GM19035 (cell line): Measurements from ENCODE around the gene CPA5.

Experiments used
- ATAC-seq: cut with Tn5 transposase; IDR thresholded peaks from one replicate; pipeline ENCODE4 v1.9.1; 2021; ENCODE audit not compliant: unreplicated experiment

Gene CPA5

DNA sequence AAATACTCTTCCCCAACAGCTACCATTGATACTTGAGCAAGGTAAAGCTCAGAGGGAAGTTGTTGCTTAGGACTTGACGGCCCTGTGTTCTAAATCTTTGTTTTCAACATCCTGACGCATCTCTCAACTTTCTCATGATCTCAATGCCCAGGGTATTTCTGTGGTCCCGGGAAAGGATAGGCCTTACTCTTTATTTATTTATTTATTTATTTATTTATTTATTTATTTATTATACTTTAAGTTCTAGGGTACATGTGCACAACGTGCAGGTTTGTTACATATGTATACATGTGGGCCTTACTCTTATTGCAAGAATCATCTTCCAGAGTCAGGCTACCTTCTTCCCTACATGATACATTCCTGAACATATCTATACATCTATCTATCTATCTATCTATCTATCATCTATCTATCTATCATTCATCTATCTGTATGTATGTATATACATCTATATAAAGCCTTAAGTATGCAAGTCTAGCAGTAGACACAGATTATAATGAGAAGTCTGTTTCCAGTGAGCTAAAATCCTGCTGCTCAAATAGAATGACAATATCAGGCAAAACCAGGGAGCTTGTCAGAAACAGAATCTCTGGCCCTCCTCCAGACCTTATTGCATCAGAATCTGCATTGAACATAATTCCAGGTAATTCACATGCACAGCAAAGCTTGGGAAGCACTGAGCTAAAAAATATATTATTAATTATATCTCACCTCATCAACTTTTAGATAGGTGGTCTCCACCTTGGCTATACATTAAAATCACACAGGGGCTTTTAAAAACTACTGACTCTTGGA is 12.2 kb upstream of the CPA5 start:
- ATAC-seq: no peak

DNA sequence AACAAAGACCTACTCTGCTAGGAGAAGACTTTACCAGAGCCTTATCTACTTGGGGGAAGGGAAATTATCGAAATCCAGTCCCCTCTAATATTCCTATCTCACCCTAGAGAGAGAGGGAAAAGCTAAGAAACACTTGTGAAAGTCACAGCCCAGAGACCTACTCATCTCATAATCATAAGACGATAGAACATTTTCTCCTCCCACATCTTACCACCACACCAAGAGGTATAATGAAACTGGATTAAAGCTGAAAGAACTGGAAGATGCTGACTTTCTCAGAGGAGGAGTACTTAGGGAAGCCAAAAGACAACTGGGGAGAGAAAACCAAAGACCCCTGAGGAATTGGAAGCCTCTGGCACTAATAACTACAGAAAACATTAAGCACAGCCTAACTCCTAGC is 10.8 kb upstream of the CPA5 start:
- no peak for ATAC-seq

DNA sequence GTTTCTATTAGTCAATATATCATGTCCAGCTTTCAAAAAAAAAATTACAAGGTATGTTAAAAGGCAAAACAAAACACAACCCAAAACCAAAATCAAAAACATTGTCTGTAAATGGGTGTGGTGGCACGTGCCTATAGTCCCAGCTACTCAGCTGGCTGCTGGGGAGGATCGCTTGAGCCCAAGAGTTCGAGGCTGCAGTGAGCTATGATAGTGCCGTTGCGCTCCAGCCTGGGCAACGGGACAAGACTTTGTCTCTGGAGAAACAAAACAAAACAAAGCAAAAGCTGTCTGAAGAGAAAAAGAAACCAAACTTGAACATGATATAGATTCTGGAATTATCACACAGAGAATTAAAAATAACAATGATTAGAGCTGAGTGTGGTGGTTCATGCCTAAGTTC is 10.3 kb upstream of the CPA5 start:
- no peak for ATAC-seq

DNA sequence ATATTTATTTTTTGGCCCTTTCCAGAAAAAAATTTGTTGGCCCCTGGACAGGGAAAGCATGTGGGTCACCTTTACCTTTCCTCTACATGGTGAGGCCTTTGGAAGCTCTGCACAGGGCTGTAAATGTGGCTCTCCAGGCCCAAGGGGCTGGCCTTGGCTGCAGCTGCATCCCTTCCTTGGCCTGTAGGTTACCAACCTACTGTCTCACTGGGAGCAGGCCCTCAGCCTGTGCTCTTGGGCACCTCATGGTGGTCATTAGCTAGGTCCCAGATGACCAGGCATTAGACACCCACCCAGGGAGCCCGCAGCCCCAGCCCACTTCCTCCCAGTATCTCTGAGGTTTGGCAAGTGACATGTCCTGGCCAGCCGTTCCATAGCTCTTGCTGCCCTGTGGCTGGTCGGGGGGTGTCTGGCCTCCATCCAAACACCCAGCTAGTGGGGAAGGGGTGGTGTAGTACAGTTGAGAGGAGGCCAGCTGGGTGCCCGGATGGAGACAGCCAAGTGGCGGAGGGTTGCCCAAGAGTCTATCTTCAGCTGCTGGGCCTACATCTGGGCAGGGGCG is 7.1 kb upstream of the CPA5 start:
- no peak for ATAC-seq

DNA sequence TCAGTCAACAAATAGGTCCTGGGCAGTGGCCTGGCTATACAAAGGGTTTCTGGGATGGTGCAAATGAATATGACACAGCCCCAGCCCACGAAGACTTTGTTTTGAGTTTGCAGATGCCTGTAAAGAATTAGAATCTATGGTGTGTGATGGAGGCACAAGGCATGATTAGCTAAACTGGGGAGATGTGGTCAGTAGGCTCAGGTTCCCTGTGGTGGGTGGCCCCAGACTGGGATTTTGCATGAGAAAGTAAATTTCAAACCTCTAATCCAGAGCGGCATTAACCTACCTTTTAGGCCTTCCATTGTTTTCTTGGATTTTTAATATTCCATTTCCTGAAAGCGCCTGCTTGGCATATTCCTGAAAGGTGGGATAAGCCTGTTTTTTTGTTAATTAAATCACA is 6.4 kb upstream of the CPA5 start:
- ATAC-seq: no peak

DNA sequence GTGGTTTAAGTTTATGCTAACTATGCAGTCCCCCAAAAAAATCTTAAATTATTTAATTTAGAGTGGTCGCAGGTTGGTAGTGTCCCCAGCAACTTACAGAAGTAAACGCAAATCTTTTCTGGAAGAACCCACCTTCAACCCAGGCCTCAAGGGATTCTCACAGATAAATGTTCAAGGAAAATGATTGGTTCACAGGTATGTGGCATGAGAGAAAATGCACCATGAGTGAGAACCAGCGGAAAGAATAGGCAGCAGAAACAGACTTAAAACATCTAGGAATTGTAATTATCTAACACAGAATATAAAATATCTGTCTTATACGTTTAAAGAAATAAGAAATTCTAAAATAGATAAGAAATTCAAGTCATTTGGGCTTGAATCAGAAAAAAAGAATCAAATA is 2.7 kb upstream of the CPA5 start:
- ATAC-seq: no peak

DNA sequence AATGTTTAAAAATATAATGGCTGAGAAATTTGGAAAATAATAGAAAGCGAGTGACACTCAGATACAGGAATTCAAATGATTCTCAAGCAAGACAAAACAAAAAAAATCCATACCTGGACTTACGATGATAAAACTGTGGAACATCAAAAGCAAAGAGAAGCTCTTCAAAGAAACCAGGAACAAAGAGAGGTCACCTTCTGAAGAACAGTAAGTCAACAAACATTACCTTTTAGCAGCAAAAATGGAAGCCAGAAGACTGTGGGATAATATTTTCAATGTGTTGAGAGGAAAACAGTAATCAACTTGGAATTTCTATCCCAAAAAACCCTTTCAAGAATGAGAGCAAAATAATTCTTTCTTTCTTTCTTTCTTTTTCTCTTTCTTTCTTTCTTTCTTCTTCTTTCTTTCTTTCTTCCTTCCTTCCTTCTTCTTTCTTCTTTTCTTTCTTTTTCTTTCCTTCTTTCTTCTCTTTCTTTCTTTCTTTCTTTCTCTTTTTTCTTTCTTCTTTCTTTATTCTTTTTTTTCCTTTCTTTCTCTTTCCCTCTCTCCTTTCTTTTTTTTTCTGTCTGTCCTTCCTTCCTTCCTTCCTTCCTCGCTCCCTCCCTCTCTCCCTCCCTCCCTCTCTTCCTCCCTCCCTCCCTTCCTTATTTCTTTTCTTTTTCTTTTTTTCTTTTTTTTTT is 1.8 kb upstream of the CPA5 start:
- ATAC-seq: no peak

DNA sequence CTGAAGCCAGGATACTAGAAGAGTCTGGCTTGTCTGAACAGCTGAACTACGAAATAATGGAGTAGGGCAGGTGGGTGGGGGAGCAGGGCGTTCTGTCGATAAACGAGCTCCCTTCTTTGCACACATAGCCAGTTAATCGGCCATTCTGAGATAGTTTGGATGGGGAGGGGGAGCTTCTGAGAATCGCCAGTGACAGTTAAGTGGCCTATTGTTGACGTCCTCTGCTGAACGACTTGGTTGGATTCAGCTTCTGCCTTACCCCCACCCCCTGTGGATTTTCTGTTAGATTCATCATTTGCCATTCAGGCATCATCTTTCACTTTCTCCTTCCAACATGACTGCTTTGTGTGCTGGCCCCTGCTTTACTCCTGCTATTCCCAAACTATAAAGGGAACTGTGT is 520 bp downstream of the CPA5 start:
- no peak for ATAC-seq

DNA sequence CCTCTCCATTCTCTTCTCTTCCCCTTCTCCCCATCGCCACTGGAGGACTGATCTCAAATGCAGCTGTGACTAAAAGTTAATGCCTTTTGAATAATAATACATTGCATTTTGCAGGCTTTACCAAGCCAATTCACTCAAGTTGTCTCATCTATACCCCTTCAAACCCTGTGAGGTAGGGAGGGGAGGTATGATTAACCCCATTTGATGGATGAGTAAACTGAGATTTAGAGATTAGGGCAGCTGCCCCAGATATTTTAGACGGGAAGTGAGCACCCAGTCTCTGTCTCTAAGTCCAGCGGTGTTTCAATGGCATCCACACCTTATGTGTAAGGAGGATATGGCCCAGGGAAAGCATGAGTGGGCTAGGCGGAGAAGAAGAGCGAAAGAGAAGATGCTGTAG is 1.1 kb downstream of the CPA5 start:
- ATAC-seq: no peak

DNA sequence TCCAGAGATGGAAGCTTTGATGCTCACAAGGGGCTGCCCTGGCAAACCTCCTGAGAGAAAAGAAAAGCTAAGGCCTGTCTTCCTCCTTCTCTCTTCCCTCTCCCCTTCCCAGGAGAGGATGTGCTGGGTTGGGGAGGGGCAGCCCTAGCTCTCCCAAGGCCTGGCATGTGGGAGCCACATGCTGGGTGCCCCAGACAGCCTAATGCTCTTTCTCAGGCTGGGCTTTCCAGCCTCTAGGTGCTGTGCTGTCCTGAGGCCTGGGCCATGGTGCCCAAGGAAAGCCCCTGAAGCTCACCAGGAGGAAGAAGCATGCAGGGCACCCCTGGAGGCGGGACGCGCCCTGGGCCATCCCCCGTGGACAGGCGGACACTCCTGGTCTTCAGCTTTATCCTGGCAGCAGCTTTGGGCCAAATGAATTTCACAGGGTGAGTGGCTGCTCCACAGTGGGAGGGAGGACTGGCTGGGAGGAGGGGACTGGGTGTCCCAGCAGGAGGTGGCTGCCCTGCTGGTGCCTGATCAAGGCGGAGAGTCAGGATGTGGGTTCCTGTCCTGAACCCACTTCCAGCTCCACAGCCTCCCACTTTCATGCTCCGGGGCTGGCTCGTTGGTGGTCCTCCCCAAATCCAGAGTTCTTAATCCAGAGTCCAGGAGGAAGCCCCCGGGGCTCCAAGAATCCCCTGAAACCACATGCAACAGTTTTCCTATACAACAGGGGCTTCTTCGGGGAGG is 1.7 kb downstream of the CPA5 start:
- no peak for ATAC-seq

DNA sequence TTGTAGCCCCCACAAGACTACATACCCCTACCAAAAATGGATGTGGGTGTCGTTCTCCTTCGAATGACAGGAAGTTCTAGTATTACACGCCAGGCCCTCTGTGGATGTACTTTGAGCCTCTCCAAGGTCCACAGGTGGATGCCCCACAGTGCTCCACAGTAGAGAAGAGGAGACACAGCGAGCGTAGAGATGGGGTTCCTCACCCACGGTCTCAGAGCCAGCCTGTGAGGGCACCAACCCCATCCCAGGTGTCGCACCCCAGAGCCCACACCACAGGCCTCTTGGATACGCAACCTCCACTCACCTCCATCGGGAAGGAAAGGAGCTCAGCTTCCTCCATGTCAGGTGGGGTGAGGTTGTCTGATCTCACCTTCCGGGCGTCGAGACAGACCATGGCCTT is 2.3 kb downstream of the CPA5 start:
- no peak for ATAC-seq

DNA sequence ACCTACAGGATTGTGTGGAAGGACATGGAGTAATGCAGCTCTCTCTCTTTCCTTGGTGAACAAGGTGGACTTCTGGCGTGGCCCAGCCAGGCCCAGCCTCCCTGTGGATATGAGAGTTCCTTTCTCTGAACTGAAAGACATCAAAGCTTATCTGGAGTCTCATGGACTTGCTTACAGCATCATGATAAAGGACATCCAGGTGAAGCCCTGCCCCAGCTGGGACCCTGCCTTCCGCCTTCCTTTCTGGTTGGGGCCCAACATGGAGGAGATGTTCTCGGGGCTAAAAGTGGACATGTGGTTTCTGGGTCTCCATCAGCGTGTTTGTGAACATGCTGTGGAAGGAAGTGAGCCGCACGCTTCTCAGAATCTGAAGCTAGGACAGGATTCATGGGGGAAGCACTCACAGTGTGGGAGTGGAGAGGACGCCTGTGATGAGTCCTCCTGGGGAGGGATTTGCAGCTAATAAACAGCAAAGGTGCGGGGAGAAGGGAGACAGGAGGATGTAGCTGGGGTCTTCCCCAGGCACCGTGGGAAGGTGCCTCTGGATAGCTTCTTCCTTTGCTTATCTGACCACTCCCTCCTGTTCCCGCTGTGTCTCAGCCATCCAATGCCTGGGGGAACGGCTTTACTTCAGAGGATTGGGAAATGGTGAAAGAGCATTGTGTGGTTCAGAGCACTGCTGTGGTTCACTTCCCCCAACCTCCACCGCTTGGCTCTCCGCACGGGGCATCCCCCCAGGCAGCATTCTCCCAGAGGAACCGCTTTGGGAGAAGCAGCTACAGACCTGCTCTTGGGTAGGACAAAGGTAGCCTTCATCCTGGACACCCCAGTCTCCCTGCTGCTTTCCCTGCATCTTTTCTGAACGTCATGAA is 5.5 kb downstream of the CPA5 start:
- no peak for ATAC-seq

DNA sequence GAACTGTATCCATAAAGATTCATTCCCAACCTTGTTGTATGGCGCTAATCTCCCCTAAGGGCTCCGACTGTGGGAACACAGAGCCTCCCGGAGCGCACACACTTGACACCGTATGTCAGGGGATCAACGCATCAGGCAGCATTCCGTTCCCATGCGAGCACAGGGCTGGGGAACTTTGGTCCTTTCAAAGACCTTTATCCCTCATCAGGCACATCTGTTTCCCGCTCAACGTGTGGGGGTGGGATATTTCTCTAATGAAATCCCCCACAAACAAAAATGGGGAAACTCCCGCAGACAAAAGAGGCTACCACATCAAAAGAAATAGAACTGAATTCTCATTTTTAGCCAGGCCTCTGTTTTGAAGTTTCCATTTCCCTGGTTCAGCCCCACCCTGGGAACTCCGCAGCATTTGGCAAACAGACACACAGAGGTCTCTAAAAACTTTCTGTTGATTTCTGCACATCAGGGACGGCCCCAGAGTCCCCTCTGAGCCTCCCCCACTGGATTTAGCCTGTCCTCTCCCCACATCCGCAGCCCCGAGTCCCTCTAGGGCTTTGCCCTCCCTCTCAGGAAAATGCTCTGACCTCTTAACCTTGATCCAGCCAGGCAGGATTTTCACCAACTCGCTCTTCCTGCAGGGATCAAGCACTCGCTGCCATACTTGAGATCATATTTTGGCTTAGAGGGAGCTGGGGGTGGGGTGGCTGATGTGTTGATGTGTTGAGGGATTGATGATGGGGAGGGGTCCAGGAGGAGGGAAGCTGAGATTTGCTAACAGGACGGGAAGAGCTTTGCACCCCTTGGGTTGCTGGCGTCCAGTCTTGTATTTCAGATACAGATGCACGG is 6.6 kb downstream of the CPA5 start:
- ATAC-seq: no peak

DNA sequence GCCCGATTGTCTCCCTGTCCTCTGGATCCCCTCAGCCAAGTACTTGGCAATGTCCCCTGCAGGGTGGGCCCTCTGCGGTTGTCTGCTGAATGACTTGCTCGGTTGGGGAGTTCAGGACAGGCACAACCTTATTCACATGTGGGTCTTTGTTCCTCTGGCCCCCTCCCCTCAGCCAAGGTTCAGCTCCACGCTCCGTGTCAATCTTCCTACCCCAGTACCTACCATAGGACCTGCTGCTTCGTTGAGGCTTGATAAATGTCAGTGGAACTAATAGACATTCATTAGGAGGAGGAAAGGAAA is 7.1 kb downstream of the CPA5 start:
- ATAC-seq: no peak

DNA sequence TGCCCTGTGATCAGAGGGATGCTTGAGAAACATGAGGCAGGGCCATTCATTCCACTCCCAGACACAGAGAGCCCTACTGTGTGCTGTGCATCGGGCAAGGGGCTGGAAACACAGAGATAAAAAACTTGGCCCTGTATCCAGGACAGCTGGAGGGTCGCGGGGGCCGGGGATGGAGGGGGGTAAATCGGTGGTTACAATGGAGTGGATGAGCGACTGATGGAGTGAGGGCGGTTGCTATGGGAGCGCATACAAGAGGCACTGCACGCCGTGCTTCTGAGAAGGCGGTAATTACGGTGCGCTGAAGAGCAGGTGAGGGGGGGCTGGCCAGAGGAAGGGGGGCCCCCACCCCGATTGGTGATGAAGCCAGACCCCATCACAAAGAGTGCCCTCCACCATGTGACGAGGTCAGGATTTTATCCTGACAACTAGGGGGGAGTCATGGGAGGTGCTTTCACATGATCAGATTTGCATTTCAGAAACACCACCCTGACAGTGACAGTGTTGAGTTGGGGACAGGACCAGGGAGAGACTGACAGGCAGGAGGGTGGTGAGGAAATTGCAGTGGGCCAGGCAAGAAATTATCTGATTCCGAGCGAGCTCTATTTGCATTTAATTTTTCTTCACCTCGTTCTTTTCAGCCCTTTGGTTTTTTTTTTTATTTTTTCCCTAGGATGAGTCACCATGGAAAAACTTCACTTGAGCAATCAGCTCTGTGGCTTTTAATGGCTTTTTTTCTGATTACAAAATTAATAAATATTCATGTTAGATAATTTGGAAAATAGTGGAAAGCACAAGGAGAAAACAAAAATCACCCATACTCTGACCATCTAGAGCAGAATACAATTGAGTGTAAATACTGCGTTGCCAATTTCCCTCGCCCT is 7.8 kb downstream of the CPA5 start:
- no peak for ATAC-seq

DNA sequence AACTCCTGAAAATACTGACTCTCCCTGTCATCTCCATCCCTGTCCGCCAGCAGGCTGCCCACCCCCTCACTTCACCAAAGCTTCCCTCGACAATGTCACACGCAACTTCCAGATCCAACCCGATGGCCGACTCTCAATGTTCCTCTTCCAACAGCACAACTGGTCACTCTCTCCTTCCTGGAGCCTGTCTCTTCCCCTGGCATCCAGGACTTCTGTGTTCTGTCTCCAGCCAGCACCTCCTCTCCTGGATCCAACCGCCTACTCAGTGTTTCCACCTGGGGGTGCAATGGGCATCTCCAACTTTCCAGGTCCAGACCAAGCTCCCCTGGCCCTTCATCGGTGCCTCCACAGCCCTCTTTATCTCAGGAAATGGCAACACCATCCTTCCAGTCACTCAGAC is 8.6 kb downstream of the CPA5 start:
- ATAC-seq: no peak

DNA sequence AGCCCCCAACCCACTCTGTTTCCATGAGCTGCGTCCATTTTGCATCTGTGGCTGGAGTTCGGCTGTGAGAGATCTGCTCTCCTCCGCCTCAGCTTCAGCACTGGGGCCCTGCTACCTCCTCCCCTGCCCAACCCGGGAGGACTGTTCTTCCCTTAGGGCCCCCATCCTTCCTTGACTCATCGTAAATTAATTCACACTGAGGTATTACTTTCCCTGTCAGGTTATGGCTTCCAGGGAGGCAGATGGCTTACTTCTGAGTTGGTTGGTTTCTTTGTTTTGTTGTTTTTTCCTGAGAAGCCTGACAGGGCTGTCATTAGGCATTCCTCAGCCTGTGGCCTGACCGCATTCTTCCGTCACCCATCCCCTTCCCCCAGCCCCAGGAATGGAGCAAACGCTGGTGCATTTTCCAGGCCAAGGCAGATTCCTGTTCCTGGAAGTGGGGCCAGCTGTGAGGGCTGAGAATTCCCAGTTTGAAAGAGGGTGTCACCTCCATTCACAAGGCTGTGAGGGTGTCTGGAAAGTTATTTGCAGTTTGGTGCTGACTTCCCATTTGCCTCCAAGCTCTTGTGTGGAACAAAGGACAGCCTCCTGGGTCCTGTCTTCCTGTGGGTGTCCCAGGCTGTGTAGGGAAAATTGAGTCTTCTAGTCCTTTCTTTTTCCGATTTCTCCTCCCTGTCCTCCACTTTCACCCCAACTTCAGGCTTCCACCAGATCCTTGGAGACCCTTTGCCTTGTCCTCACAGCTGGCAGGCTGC is 11.7 kb downstream of the CPA5 start:
- ATAC-seq: no peak

DNA sequence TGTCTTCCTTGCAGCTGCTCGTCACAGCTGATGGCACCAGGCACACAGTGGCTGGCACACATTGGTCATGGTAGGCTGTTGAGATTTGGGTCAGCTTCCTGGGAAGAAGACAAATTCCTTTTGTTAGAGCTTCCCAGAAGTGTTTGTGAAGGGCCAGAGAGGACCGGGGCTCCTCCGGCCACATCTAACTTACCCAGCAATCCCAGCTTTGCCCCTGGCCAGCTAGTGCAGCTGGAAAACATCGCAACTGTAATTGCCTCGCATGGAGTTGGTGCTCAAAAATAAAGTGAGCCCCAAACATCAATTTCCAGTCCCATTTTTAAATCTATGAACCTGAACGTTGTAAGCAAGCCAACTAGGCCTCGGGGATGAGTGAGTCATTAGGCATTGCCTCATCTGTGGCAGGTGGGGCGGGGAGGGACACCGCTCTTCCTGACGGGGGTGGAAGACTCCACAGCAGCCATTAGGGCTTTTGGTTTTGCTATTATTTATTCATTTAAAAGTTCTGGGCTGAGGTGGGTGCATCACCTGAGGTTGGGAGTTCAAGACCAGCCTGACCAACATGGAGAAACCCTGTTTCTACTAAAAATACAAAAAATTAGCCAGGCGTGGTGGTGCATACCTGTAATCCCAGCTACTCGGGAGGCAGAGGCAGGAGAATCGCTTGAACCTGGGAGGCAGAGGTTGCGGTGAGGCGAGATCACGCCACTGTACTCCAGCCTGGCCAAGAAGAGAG is 12.4 kb downstream of the CPA5 start:
- no peak for ATAC-seq
